ENCODE results near the gene DNASE1L3.

DNASE1L3 gene

DNA sequence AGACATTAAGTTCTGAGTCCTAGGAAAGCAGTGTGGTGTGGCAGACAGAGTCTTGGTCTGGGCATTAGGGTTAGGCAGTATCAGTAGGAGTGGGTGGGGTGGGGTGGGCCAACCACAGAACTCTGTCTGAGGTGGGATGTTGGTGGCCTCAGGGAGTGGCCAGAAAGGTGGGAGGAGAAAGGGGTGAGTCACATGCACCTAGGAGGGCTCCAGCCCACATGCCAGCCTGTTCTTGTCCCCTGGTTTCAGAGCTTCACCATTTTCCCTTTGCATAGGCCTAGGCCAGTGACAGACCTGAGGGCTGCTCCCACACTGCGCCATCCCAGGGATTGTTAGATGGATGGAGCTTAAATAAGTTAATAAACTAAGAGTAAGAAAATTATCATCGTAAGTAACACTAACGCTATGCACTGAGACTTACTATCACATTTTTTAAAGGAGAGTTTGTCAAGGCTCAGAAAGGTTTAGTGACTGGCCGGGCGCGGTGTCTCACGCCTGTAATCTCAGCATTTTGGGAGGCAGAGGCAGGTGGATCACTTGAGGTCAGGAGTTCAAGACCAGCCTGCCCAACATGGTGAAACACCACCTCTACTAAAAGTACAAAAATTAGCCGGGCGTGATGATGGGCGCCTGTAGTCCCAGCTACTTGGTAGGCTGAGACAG lies 33.8 kb downstream of the DNASE1L3 start:
- FAIRE-seq: no peak

DNA sequence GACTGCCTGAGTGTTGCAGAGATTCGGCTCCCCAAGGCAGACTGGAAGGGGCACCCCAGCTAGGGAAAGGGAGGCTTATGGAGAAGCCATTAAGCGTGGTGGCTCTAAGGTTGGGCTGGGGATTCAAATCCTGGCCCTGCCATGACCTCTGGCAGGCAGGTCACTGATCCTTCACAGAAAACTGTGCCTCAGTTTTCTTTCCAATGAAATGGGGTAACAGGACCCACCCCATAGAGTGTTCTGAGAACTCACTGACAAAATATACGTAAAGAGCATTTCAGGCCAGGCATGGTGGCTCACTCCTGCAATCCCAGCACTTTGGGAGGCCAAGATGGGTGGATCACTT lies 34.6 kb downstream of the DNASE1L3 start:
- no peak for FAIRE-seq

DNA sequence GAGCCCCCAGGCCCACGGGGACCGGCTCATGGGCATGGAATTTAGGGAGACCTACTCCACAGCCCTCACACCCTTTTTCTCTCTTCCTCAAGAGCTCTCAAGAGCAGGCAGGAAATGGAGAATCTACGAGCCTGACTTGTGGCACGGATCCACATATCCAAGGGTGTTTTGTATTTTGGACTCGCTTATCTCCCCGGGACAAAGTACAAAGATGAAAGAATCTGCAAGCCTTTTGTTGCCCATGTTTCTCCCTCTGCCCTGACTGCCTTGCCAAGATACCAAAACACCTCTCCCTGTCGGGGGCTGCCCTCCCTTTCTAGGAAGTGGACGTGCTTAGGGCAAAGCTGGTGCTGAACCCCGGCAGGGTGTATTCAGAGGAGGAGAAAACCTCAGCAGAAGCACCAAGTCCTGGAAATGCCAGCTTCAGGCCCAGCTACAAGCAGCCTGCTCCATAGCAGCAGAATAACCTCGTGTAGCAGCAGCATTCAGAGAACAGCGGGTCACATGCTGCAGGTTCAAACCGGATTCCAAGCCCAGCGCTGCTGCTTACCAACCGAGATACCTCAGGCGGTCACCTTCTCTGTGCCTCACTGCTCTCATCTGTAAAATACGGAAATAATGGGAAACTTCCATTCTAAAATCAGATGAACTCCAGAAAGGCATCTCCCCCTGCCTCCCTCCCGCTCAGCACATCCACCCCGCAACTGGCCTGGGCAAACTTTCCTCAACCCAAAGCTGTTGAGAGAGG lies 35.2 kb downstream of the DNASE1L3 start:
- FAIRE-seq: no peak

DNA sequence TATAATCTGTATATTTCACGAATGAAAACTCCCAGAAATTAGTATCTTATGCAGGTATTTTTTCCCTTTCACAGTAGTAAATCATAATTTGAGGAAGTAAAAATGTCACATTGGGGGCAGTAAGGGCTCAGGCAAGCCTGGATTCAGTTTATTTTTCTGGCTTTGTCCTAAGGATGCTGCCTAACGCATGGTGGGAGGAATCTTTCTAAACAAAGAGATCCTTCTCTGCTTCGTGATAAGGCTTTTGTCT lies 35.7 kb downstream of the DNASE1L3 start:
- no peak for FAIRE-seq

DNA sequence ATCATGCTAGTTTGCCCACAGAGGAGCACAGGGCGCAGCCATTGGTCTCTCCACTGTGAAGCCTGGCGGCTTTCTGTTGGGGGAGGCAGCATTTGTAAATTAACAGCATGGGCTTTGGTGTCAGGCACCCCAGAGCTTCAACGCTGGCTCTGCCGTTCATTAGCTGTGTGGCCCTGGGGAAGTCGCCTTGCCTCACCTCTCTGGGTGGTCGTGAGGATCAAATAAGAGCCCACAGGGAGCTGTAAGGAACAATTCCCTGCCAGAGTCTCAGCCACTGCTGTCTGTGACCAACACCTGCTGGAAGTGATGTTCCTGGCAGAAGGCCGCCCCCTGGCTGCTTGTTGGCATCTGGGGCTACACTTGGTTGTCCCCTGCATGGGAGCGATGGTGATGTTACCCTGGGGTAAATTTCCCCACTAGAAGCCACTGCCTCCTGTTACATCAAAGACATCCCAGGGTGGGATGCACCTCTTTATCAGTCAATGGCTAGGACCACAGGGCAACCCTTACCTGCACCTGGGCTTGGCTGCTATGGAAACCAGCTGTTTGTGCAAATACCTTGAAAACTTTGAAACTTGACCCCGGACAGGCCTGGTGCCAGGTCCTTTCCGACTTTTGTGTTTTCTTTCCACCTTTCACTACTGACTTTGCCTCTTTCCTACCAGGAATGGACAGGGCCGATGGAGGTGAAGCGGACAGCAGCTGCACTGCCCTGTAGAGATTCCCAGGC lies 36.9 kb downstream of the DNASE1L3 start:
- FAIRE-seq: no peak

DNA sequence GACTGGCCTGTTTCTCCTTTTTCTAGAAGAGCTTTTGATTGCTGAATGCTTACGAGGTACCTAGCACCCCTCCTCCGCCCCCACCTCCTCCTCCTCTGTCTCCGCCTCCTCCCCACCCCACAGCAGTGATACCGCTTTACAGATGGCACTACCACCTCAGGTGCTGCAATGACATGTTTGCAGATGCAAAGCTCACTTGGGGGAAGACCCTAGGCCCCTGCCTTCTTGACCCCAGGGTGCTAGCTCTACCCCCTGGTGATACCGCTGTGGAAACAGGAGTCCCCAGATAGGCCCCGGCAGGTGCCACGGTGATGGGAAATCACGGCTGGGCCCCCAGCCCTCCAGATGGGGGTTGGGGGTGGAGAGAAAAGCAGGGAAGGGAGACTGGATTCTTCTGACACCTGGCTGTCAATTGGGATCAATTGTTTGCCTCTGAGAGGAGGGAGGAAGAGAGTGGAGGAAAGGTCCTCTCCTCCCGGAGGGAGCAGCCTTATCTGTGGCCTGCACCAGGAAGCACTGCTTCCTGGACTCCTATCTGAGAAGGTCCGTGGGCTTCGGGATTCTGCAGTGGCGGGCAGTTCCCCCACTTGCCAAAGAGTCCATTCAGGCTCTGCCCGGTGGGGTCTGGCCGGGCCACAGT lies 37.6 kb downstream of the DNASE1L3 start:
- FAIRE-seq: no peak

DNA sequence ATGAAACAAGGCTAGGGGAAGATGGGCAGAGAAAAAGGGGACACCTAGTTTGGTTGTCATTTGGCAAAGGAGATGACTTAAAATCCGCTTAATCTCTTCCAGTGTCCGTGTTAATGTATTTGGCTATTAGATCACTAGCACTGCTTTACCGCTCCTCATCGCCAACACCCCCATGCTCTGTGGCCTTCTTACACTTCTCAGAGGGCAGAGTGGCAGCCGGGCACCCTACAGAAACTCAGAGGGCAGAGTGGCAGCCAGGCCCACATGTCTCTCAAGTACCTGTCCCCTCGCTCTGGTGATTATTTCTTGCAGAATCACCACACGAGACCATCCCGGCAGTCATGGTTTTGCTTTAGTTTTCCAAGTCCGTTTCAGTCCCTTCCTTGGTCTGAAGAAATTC lies 39.6 kb downstream of the DNASE1L3 start:
- no peak for FAIRE-seq

DNA sequence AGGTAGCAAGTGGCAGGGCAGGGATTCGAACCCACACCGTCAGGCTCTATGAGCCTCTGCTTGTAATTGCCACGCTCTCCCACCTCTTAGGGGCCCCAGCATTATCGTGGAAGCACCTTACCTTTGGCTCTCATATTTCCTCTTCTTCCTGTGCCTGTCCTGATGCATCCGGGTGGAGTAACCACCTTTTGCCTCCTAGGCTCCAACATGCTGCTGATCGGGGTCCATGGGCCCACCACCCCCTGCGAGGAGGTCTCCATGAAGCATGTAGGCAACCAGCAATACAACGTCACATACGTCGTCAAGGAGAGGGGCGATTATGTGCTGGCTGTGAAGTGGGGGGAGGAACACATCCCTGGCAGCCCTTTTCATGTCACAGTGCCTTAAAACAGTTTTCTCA lies 40.4 kb downstream of the DNASE1L3 start:
- FAIRE-seq: no peak

DNA sequence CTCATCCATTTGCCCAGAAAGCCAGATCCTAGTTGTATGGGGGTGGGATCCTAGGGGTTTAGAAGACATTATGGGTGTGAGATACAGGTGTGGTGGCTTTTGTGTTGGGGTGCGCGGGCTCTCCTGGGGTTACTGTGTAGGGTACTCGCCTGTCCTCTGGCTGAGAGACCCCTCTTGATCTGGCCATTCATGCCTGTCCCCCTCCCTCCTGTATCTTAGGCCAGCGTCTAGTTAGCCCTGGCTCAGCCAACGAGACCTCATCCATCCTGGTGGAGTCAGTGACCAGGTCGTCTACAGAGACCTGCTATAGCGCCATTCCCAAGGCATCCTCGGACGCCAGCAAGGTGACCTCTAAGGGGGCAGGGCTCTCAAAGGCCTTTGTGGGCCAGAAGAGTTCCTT lies 41.4 kb downstream of the DNASE1L3 start:
- no peak for FAIRE-seq

DNA sequence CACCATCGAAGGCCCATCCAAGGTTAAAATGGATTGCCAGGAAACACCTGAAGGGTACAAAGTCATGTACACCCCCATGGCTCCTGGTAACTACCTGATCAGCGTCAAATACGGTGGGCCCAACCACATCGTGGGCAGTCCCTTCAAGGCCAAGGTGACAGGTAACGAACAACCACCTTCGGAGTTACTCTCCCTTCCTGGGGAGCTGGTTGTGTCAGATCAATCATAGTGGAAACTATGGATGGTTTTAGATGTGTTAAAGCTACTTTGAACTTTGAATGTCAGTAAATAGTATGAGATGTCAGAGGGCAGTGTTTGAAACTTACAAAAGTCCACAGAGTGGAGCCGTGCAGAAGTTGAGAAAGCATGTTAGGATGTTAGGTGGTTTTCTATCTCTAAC lies 42.3 kb downstream of the DNASE1L3 start:
- no peak for FAIRE-seq

DNA sequence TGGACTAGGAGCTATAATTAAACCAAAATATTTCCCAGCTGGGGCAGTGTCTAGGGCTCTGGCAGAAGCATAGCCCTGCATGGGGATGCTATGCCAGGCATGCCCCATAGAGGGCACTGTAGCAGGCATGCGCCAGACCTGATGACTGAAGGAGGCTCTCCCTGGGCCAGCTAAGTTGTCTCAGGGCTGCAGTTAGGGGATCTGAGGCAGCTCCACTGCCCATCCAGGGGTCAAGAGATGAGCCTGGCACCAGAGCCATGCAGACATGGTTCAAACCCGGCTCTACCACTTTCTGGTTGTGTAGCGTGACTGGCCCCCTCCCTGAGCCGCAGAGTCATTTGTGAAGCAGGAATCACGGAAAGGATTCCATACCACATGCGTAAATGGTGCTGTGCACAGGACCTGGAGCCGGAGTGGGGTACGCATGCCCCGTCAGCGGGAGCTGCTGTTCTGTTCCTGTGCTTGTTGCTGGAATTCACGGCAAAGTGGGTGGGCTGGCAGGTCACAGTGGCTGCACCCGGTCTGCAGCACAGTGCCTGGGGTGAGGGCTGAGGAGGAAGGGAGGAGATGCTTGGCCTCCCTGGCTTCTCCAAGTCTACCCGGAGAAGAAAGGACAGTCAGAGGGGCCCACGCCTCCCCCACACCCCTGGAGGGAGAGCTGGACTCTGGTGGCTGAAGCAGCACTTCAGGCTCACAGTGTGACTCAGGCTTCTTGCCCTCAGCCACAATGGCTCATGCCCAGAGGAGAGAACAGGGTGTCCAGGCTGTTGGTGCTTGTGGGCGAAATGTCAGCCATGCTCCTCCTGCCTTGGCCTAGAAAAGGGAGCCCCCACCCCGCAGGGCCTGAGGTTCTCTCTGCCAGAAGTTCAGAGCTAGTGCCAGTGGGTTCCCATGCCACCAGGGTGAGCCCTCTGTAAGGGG lies 43.1 kb downstream of the DNASE1L3 start:
- no peak for FAIRE-seq

DNA sequence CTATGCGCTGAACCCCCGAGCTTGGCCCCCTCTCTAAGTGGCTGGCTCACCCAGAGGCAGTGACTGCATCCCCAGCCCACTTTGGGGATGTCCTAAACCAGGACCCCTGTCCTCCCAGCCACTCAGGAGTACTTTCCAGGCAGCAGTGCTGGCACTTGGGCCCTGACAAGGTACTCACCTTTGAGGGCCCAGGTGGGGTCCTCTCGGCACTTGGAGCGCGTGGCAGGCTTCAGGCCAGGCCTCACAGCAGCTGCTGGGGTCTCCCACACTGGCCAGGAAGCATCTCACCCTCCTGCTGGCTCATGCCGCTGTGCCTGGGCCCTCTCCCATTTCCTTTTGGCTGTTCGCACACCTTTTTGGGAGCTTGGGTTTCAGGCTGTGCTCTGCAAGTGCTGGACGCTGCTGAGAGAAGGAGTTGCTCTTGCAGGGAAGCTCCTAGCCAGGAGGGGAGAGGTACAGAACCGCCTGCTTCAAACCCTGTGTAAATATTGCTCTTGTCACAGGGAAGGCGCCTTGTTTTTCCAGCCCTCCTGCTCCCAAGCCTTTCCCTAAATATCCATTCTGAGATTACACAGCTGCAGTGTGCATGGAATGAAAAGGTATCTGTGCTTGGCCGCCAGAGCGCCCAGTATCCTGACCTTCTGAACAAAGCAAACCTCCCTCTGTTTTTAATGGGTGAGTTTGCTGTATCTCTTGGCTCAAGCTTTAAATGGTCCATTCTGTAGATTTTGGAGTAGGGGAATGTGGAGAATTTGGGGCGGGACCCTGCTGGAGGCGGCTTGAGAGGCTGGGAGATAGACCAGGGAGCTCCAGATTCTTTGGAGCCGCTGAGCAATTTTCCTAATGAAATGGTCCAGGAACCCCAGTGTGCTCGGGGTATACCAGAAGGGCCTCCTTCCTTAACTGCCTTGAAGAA lies 45.6 kb downstream of the DNASE1L3 start:
- FAIRE-seq: no peak

DNA sequence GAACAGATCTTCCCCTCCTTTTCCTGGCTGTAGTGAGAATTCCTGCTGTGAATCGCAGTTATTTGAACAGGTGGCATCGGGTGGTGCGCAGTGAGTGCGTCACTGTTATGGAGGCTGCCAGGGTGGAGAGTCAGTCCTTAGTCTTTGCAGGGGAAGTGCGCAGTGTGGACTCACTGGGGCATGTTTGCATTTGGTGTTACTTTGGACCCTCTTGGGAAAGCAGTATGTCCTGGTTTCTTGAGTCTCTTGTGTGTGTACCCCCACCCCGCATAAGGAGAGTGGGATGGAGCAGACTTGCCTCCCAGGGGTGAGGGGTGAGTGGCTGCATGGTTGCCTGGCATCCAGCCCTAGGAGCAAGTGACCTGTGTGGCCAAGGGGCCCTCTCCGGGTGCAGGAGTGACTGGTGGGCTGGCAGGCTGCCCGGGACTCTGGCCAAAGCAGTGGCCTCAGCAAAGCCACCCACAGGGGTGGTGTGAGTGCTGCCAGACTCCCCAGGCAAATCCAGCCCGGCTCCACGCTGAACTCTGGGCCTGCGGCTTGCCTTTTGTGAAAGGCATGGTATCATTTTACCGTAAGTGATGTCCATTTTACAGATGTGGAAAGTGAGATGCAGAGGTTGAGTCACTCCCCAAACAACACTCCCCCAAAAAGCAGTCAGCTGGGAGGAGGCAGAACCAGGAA lies 46.4 kb downstream of the DNASE1L3 start:
- FAIRE-seq: no peak

DNA sequence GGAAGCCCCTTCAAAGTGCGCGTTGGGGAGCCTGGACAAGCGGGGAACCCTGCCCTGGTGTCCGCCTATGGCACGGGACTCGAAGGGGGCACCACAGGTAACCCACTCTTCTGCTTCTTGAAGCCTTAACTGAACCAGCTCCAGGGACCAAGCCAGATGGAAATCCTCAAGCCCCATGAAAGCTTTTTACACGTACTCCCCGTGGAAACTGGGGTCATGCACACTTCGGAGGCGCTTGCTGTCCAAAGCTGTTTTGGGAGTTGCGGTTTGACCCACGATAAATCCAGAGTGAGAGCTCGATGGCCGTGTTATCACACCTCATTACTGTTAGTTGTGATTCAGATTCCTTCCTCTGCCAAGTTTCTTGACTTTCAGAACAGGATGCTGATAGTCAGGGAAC lies 47.5 kb downstream of the DNASE1L3 start:
- no peak for FAIRE-seq

DNA sequence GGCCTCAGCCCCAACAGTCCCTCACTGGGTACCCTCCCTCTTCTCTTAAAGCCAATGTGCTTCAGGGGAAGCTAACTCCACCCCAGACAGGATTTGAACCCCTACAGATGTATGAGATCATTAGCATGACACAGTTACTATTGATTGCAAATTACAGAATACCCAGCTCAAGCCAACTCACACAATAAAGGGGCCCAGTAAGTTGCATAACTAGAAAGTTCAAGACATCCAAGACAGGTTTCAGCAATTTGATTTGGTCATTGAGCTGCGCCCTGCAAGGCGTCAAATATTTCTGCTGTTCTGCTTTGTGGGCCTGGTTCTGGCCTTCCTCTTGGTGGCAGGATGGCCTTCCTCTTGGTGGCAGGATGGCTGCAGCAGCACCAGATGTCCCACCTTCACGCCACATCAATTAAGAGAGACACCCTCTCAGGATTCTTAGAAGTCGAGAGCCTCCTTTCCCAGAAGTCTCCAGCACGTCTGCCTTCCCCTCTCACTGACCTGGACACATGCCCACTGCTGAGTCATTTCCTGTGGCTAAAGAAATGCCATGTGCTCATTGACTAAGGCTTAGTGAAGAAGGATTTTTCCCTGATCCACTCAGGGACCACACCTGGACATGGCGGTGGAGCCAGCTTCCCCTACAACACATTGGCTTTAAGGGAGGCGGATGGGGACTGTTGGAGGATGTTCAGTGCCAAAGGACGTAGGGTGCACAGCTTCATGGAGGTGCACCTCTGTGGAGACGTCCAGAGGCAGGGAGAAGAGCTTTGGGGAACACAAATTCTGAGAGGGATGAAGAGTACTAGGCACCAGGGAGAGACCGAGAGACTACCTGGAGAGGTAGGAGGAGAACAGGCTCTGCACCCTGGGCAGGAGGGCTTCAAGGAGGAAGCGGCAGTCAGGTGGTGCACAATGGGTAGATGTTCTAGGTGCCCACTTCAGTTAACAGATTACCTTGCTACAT lies 49.1 kb downstream of the DNASE1L3 start:
- no peak for FAIRE-seq

DNA sequence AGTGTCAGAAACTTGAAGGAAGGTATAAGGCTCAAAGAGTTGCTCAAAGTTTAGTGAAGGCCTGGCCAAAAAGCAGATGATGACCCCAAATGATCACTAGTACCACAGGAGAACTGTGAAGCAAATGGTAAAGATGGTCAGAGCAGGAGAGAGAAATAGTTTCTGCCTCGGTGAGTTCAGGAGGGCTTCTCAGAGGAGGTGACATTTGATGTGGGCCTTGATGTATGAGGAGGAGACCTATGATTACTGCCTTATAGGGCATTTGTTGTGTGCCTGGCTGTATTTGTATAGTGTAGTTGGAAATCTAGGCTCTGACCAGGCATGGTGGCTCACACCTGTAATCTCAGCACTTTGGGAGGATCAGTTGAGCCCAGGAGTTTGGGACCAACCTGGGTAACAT lies 50.4 kb downstream of the DNASE1L3 start:
- FAIRE-seq: no peak

DNA sequence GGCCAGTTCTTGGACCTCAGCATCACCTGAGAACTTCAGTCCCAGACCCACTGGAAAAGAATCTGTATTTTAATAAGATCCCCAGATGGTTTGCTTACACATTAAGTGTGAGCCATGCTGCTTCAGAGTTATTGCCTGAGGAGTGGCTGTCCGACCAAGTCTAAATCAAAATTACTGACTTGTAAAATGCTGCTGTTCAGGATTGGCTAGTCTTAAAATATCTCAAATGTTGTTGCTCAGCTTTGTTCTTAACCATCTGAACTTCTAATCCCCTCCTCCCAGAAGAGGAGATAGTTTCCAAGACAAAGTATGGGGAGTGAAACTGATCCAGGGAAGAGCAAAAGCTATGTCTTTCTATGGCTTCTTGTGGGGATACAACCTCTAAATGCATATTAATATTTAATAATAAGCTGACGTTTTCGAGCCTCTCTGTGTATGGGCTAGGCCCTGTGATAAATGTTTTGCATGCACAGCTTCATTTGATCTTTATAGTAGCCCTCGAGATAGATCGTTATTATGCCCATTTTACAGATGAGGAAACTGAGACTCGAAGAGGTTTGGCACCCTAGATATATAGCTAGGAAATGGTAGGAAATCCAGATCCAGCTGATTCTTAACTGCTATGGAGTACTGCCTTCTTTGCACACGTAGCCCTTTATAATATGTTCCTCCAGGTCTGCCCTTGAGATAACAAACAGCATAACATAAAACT lies 52.2 kb downstream of the DNASE1L3 start:
- no peak for FAIRE-seq

DNA sequence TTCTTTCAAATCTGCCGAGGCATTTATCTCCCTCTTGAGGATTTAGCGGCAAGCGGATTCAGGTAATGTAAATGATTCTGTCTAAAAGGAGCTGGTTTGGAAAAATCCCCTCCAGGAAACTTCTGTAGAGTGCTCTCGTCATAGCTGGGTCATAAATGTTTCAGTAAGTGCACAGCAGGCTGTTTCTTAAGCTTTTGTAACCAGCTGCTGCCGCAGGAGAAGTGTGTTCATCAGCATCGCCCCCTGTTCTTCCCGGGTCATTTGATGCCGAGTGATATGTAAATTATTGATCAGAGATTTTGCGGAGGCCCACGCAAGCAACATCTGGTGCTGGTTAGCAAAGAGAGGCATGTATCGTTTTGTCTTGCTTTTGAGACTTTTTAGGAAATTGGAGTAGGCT lies 53.1 kb downstream of the DNASE1L3 start:
- no peak for FAIRE-seq

DNA sequence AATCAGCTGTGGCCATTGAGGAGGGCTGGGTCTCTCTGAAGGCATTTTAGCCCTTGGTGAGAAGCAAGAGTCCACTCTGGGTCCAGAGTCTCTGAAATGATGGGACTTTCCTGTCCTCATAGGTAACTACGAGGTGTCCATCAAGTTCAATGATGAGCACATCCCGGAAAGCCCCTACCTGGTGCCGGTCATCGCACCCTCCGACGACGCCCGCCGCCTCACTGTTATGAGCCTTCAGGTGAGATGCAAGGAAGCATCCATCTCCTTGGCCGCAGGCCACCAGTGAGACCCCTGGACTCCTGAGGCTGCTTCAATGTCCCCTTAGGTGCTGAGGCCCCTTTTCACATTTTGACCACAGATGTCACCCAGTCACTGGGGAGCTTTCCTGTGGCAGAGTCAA lies 54.9 kb downstream of the DNASE1L3 start:
- no peak for FAIRE-seq

Measured in endometrium (tissue), 2 donors.